RPMI8226 (cell line): Measurements from ENCODE around the gene FAAH2.
"Not testable (repeated sequence)": the region's sequence is repeated elsewhere in the genome, so short reads cannot be mapped to it uniquely, and the experiment has no call there.

Source experiments
- DNase-seq: peaks from one replicate; pipeline ENCODE4 v3.0.0-alpha.2; 2015

The FAAH2 gene

DNA sequence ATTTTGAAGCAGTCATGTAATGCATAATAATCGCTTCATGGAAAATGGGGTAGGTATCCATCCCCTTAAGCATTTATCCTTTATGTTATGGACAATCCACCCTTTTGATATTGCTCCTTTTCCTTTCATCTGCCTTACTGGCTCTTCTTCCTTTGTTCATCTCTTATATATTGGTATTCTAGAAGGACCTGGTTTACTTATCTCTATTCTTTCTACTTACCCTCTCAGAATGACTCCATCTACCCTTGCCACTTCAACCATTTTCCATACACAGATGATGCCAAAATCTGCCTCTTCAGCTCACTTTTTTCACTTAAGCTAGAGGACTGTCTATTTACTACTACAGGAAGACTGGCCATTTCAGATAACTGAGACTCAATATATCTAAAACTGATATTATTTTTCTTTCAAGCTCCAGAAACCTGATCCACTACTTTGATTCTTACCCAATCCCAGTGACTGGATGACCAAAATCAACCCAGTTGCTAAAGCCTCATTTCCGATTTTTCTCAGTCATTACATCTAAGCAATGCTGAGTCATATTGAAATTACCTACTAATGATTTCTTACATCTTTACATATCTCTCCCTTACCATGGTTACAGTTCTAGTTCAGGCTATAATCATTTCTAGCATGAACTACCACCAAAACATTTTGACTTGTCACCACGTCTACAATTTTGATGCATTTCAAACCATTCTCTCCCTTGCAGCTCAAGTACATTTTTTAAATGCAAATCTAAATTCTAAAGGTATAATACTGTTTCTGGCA is 93.7 kb downstream of the FAAH2 start:
- no peak for DNase-seq

DNA sequence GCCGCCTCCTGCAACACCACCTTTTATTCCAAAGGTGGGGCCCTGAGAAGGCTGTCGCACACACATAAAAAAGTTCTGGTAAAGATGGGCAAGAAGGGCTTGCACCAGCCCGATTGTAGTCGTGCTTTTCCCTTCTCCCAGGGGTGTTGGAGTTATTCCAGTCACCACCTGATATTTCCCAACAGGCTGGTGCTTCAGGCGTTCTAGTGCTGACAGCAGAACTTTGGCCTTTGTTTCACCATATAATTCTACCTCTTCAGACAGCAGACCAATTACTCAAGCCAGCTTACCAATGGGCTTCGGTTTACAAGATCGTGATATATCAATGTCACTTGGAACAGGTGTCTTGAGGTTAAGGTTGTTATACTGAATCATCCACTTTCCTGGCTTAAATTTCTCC is 107.7 kb downstream of the FAAH2 start:
- DNase-seq: not testable (repeated sequence)

DNA sequence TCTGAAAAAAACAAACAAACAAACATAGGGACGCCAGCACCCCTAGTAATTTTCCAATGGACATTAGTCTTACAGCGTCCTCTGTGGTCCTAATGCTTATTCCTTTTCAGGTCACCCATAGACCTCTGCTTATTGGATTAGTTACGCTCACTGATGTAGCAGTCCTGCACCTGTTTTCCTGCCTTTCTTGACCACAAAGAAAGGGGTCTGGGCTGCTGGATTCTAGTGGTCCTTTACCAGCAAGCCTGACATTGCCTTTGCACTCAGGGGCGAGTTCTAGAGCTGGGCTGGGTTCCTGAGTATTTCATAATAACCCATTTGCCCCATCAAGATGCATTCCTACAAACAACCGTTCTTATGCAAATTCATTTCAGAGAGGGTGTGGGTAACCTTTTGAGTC is 116.7 kb downstream of the FAAH2 start:
- not testable (repeated sequence) for DNase-seq

DNA sequence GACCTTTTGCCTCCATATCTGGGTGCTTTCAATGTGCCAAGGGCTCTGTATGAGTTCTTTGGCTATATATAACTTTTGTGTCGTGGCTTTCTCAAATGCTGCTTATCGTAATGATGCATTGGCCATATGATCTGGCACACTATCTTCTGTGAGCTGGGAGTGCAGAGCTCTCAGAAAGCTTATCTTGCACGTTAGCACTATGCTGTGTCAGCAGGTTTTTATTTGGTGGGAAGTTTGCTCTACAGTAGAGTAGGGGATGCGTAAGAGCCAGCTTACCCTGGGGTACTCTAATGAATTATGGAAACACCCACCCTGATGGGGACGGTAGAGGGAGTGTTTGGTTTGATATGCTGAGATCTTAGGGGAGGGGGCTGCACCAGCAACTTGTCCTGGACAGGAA is 119.6 kb downstream of the FAAH2 start:
- DNase-seq: no peak

DNA sequence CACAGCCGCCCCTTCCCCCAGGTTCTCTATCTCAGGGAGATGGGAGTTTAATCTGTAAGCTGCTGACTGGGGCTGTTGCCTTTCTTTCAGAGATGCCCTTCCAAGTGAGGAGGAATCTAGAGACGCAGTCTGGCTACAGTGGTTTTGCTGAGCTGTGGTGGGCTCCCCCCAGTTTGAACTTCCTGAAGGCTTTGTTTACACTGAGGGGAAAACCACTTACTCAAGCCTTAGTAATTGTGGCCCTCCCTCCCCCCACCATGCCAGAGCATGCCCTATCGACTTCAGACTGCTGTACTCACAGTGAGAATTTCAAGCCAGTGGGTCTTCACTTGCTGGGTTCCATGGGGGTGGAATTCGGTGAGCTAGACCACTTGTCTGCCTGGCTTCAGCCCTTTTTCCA is 131.3 kb downstream of the FAAH2 start:
- DNase-seq: no peak

DNA sequence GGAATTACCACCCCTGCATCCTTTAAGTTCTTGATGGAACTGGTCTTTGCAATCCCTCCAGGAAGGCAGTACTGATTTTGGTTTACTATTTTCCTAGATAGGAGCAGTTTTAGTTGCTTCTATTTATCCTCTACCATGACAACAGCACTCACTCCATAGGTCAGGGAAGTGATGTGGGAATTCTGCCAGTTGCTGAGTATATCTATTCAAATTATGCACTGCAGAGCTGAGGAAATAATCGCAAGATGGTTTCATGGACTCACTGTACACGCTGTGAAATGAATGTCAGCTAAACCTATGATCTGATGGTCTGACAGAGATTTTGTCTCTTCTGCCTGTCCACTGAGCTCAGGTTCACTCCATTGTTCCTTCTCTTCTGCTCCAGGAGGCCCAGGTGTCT is 135.8 kb downstream of the FAAH2 start:
- no peak for DNase-seq

DNA sequence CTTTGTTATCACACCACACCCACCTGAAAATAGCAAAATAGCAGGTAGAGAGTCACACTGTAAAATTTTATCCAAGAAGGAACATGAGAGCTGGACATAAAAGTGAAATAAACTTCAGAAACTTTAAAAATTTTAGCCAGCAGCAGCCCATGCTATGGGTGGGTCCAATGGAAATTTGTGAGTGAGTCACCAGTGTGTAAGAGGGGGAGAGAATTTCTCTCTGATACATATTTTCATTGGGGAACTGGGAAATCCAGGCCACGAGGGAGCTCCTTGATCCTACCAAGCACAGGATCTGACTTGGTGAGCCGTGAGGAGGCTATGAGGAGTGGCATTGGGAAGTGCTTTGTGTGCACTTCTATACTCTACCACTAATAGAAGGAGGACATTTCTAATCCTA is 136.3 kb downstream of the FAAH2 start:
- no peak for DNase-seq

DNA sequence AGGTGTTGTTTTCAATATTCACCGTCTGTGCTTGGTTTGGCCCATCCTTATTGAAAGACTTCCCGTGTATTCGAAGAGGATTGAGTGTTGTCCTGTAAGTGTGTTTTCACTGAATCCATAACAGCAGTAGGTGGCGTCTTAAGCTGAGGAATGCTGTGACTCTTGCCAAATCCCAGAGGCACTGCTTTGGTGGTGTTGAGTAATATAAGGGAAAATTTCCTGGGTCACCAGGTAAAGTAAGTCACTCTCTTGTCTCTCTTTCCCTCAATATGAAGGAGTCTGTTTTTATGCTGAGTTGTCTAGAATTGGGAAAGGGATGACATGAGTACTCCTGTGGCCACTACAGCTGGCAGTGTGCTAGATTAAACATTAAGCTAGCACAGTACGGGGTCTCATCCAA is 158.6 kb downstream of the FAAH2 start:
- DNase-seq: no peak

DNA sequence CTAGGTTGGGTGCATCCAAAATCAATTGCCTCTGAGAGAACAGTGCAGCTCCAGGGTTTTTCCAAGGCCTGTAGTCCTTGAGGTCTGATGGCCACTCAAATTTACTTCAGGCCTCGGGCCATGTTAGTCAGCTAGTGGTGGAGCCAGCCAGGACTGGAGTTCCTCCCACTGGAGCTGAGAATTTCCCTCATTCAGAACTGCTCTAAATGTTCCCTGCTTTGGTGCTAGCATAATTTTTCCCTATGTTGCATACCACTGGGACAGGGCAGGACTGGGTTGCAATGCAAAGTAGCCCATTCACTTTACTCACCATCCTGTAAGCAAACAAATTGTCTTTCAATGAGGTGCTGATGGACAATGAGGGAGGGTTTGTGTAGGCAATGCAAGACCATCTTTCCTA is 159.3 kb downstream of the FAAH2 start:
- no peak for DNase-seq

DNA sequence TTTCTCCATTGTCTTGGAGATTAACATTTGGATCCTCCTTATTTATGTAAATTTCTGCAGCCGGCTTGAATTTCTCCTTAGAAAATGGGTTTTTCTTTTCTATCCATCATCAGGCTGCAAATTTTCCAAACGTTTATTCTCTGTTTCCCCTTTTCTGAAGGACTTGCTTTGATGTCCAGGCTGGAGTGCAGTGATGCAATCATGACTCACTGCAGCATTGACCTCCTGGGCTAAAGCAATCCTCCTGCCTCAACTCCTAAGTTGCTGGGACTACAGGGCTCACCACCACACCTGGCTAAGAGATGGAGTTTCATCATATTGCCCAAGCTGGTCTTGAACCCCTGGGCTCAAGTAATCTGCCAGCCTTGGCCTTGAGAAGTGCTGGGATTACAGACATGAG is 161.3 kb downstream of the FAAH2 start:
- DNase-seq: no peak

DNA sequence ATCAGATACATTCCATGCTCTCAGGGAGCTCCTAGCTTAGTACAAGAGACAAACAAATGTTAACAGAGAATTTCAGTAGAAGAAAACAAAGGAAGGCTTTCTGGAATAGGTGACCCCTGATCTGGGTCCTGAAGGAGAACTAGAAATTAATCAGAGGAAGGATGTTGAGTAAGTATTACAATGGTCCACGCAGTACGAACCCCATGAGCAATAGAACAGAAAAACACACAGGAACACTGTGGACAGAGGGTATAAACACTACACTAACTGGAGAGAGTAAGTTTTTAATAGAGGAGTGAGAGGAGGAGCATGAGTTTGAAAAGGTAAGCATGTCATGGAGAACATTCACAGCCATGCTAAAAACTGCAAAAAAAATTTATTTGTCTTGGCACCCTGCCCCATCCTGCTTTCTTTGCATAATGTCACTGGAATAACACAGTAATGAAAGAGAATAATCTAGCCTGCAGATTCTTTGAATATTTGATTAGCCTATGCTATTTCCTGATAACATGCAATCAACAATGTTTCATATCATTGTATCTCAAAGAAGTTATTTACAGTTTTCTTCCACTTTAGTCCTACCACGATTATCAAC is 165.0 kb downstream of the FAAH2 start:
- no peak for DNase-seq

DNA sequence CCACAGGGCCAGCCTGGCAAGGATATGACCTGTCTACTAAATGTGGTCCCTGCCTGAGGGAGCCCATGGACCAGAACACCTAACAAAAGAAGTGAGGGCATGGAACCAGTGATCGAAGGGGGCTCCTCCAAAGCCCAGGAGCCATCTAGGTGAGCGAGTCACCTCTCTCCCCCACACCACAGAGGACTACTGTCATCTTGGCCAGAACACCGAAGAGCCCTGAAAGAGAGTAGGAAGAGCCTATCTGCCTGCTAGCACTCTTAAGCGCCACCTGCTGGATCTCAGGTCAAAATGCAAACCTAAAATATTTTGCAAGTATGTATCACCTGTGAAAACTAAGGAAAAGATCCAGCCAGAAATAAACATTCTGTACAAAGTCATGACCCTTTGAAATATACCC is 167.4 kb downstream of the FAAH2 start:
- peak; percentile 37 for DNase-seq

DNA sequence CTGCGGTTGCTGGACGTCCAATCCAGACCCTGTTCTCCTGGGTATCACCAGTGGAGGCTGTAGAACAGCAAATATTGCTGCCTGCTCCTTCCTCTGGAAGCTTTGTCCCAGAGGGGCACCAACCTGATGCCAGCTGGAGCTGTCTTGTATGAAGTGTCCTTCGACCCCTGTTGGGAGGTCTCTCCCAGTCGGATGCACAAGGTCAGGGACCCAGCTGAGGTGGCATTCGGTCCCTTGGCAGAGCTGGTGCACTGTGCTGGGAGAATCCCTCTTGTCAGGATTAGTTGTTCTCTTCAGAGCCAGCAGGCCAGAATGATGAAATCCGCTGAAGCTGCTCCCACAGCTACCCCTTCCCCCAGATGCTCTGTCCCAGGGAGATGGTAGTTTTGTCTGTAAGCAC is 195.0 kb downstream of the FAAH2 start:
- DNase-seq: no peak

DNA sequence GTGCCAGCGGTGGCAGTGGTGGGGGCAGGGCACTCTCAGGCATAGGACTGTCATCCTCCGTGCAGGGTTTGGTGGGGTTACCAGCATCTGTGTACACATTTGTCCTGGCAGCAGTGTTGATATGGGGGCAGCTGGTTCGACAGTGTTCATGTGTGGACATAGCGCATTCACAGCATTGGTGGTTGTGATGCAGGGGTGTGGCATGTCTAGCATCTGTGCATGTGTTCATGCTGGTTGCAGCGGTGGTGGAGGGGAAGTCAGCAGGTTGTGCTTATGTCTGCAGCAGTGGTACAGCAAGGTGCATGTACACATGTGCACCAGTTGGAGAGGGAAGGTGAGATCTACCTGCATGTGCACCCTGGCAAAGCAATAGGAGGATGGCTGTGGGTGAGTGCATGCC is 230.0 kb downstream of the FAAH2 start:
- no peak for DNase-seq

DNA sequence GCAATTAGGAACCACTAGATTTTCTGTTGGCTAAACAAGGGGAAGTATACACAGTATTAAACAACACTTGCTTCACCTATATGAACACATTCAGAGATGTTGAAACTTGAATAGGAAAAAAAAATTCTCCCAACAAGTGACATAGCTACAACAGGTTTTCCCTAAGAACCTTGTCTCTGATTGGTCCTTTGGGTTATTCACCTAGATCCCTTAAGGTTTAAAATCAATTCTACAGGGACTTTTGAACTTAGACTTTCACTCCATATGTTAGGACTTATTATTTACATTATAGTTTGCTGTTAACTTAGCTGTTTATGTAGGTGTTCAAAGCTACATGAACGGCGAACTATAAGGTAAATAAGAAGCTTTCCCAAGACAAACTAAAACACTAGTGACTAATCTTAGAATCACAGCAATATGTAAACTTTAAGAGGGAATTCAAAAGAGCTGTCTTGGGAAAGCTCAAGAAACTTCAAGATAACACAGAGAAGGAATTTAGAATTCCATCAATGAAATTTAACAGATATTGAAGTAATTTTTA is 233.1 kb downstream of the FAAH2 start:
- no peak for DNase-seq

DNA sequence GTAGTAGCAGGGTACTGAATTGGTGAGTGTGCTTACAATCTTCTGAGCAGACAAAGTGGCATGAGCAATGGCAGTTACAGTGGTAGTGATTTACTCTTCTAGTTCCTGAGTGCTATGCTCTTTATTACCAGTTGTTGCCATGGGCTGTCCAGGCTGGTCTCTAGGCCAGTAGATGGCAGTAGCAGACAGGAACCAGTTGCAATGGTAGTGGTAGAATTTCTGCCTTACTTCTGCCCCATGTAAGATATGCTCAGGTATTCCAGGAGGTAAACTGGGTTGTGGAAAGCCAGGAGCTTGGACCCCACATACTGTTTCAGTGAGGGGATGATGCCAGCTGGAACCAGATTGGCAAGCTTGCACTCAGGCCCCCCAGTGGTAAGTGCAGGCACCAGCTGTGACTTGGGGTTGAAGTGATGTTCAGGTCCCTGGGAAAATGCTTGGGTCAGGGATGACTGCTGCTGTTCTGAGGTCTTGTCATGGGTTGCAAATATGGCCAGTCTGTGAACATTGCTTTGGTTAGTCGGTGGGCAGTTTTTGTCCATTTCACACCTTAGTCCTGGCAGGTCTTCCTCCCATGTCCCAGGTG is 242.3 kb downstream of the FAAH2 start:
- peak; percentile 13 for DNase-seq
